PC-9 (cell line): Measurements from ENCODE around the gene DCTN1. TPM values are rescaled to one million over a fixed set of nuclear protein-coding genes. Genes with fewer than 3 reads are reported as not detected.

Source experiments
- BruUV-seq: library from RNA; stranded (reverse); fragments of 400-500 nt; replicated peaks from 2 replicates; lab custom pipeline; 2021; lab: Mats Ljungman, UMichigan
- CTCF ChIA-PET: fragments of 300-600 bp; sonication (Branson Sonifier 250); formaldehyde crosslinking; loops from one replicate; lab custom pipeline; 2022; ENCODE audit warnings: antibody characterized with exemption; lab: Charles Lee
- POLR2A ChIA-PET: fragments of 300-600 bp; sonication (Branson Sonifier 250); formaldehyde crosslinking; loops from one replicate; lab custom pipeline; 2022; ENCODE audit warnings: antibody characterized with exemption; ENCODE audit not compliant: unreplicated experiment; lab: Charles Lee
- DNase-seq, 2 experiments: peaks; one replicate each; pipeline versions ENCODE4 v3.0.0 to v3.0.0-alpha.2; 2015 to 2022; ENCODE audit warnings: mixed read lengths in 1 of 2
- H2AFZ ChIP-seq: fragments of 200-600 bp; sonication (generic); 2 replicates; pipeline ENCODE4 v1.8.1; 2017; ENCODE audit warnings: antibody characterized with exemption
- H3F3A ChIP-seq: fragments of 200-600 bp; sonication (generic); 2 replicates; pipeline ENCODE4 v1.8.1; 2017; ENCODE audit warnings: antibody characterized with exemption, mild to moderate bottlenecking, low read depth; ENCODE audit not compliant: insufficient read depth
- H3K27ac ChIP-seq: fragments of 200-600 bp; sonication (generic); 2 replicates; pipeline ENCODE4 v1.6.1; 2016; ENCODE audit warnings: mixed run types
- H3K27me3 ChIP-seq: fragments of 200-600 bp; sonication (generic); 2 replicates; pipeline ENCODE4 v1.6.1; 2016; ENCODE audit warnings: low read depth, mixed run types; ENCODE audit not compliant: insufficient read depth
- H3K36me3 ChIP-seq: fragments of 200-600 bp; sonication (generic); 2 replicates; pipeline ENCODE4 v1.6.1; 2016; ENCODE audit warnings: low read depth, mixed run types
- H3K4me1 ChIP-seq: fragments of 200-600 bp; sonication (generic); replicated peaks from 2 replicates; pipeline ENCODE4 v1.6.1; 2016; ENCODE audit warnings: mixed run types; ENCODE audit not compliant: insufficient read depth
- H3K4me2 ChIP-seq: fragments of 200-600 bp; sonication (generic); 2 replicates; pipeline ENCODE4 v1.6.1; 2017; ENCODE audit warnings: mixed run types
- H3K4me3 ChIP-seq: fragments of 200-600 bp; sonication (generic); 2 replicates; pipeline ENCODE4 v1.6.1; 2016; ENCODE audit warnings: mixed run types
- H3K79me2 ChIP-seq: fragments of 200-600 bp; sonication (generic); 2 replicates; pipeline ENCODE4 v1.6.1; 2017; ENCODE audit warnings: low read depth, mixed run types
- H3K9me2 ChIP-seq: fragments of 200-600 bp; sonication (generic); 2 replicates; pipeline ENCODE4 v1.8.1; 2017; ENCODE audit warnings: mild to moderate bottlenecking; ENCODE audit not compliant: insufficient read depth
- H3K9me3 ChIP-seq: fragments of 200-600 bp; sonication (generic); 2 replicates; pipeline ENCODE4 v1.8.1; 2016; ENCODE audit warnings: low read depth; ENCODE audit not compliant: insufficient read depth
- H4K20me1 ChIP-seq: fragments of 200-600 bp; sonication (generic); 2 replicates; pipeline ENCODE4 v1.8.1; 2017; ENCODE audit not compliant: insufficient read depth
- EZH2 ChIP-seq: fragments of 200-600 bp; sonication (generic); IDR thresholded peaks from 2 replicates; pipeline ENCODE4 v1.8.0; 2017; ENCODE audit warnings: antibody characterized with exemption, low read depth
- intact Hi-C: fragments of 100-400 bp; cut with micrococcal nuclease; formaldehyde crosslinking; loops from one replicate; pipeline ENCODE4 v1.10.0; 2022; ENCODE audit not compliant: unreplicated experiment
- total RNA-seq: library from RNA; stranded (reverse); gene quantifications from 2 replicates; pipeline ENCODE4 v1.2.3, GENCODE V29; 2021
- TF ChIP-seq, protein P1 (sequence below): fragments of 200-600 bp; sonication (generic); conservative IDR thresholded peaks from 2 replicates; pipeline ENCODE4 v1.6.1; 2017; ENCODE audit warnings: mixed run types, antibody characterized with exemption, mild to moderate bottlenecking, moderate library complexity

The DCTN1 gene
- total RNA-seq, 1 experiment from 2014 or later, result 130 TPM

DNA sequence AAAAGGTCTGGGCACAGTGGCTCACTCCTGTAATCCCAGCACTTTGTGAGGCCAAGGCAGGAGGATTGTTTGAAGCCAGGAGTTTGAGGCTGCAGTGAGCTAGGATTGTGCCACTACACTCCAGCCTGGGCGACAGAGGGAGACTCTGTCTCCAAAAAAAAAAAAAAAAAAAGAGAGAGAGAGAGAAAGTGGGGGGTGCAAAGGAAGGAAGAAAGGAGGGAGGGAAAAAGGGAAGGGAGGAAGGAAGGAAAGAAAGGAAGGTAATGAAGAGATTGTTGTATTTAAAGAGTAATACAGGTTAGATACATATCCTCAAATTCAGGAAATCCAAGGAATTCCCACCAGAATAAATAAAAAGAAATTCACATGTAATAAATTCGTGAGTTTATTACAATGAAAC is 21.8 kb upstream of the DCTN1 start:
- Histone ChIP-seq H3K9me2 (no peaks in the 10 kb centered on the region; the same call in 1 of the 2 replicates), H3K4me1 (peaks cover 5% of the 10 kb centered on the region), H3K27me3 (no peaks in the 10 kb centered on the region), H3K4me3 (no peak overlapping the region), H2AFZ (no peak overlapping the region), H3K4me2 (no peak overlapping the region), H3K79me2 (no peaks in the 10 kb centered on the region), H3F3A (0 out of 2 replicates have a peak, but pooled peaks cover 4% of the 10 kb centered on the region), H3K36me3 (no peaks in the 10 kb centered on the region), H4K20me1 (no peaks in the 10 kb centered on the region), H3K27ac (no peak overlapping the region), H3K9me3 (no peaks in the 10 kb centered on the region)
- no peak for TF ChIP-seq EZH2
- TF ChIP-seq, protein P1, sequence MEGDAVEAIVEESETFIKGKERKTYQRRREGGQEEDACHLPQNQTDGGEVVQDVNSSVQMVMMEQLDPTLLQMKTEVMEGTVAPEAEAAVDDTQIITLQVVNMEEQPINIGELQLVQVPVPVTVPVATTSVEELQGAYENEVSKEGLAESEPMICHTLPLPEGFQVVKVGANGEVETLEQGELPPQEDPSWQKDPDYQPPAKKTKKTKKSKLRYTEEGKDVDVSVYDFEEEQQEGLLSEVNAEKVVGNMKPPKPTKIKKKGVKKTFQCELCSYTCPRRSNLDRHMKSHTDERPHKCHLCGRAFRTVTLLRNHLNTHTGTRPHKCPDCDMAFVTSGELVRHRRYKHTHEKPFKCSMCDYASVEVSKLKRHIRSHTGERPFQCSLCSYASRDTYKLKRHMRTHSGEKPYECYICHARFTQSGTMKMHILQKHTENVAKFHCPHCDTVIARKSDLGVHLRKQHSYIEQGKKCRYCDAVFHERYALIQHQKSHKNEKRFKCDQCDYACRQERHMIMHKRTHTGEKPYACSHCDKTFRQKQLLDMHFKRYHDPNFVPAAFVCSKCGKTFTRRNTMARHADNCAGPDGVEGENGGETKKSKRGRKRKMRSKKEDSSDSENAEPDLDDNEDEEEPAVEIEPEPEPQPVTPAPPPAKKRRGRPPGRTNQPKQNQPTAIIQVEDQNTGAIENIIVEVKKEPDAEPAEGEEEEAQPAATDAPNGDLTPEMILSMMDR, result no peak
- POLR2A ChIA-PET, result interaction anchor here (0.6 kb wide), 1 partner anchor 36 kb away, joined by 10 read pairs; no protein-coding TSS in a partner anchor
- CTCF ChIA-PET, result interaction anchor here (0.6 kb wide), 1 partner anchor 38 kb away, joined by 5 read pairs; no protein-coding TSS in a partner anchor
- no peak for DNase-seq
- no TSS peak for BruUV-seq
- intact Hi-C loops, result no loop called here

DNA sequence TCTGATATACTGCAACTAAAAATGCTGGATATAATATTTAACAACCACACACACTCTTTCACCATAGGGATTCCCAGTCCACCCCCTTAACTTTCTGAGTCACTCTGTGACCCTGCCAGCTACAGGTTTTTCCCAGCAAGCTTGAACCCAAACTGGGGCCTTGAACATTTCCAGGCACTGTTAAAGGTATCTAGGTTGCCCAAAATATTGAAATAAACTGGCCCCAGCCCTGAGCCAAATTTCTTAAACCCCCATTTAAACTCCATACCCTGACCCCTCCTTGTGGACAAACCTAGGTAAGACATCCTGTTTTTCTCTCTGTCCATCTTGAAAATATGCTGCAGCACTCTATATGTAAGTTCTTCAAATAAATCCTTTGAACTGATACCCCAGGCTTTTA is 19.7 kb upstream of the DCTN1 start:
- Histone ChIP-seq H3F3A (no peaks in the 10 kb centered on the region), H3K4me2 (no peak overlapping the region), H2AFZ (no peak overlapping the region), H3K79me2 (no peaks in the 10 kb centered on the region), H4K20me1 (no peaks in the 10 kb centered on the region), H3K4me1 (no peaks in the 10 kb centered on the region), H3K9me3 (no peaks in the 10 kb centered on the region), H3K27ac (no peak overlapping the region), H3K36me3 (no peaks in the 10 kb centered on the region), H3K4me3 (no peak overlapping the region), H3K9me2 (no peaks in the 10 kb centered on the region; the same call in 1 of the 2 replicates), H3K27me3 (no peaks in the 10 kb centered on the region)
- no peak for DNase-seq
- POLR2A ChIA-PET, result no interaction called here
- TF ChIP-seq, protein P1, result peak; percentile 78
- TF ChIP-seq EZH2, result no peak
- intact Hi-C loops, result no loop called here
- CTCF ChIA-PET, result no interaction called here
- BruUV-seq, result no TSS peak

DNA sequence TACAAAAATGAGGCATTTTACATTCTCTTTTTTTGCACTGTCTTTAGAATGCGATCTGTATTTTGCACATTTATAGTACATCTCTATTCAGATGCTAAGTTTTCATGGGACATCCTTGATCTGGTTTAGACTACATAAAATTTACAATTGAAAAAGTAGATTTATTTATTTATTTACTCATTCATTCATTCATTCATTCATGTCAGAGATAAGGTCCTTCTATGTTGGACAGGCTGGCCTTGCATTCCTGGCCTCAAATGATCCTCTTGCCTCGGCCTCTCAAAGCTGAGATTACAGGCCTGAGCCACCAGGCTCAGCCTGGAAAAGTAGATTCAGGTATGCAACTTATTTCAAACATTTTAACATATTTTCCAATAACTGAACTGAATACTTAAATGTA is 16.0 kb upstream of the DCTN1 start:
- no peaks in the 10 kb centered on the region for H3K36me3 ChIP-seq
- no peaks in the 10 kb centered on the region for H3K27me3 ChIP-seq
- intact Hi-C loops, result no loop called here
- no peaks in the 10 kb centered on the region for H3K9me3 ChIP-seq
- BruUV-seq, result no TSS peak
- CTCF ChIA-PET, result no interaction called here
- no peaks in the 10 kb centered on the region for H3F3A ChIP-seq
- H2AFZ ChIP-seq, result no peak overlapping the region
- TF ChIP-seq, protein P1, result no peak
- no peak for TF ChIP-seq EZH2
- H3K4me2 ChIP-seq, result no peak overlapping the region
- H4K20me1 ChIP-seq, result no peaks in the 10 kb centered on the region
- POLR2A ChIA-PET, result no interaction called here
- H3K4me3 ChIP-seq, result no peak overlapping the region
- H3K4me1 ChIP-seq, result peaks cover 7% of the 10 kb centered on the region; the same call in 1 of the 2 replicates
- DNase-seq, result no peak
- peaks cover 3% of the 10 kb centered on the region for H3K79me2 ChIP-seq
- no peaks in the 10 kb centered on the region; the same call in 1 of the 2 replicates for H3K9me2 ChIP-seq
- H3K27ac ChIP-seq, result no peak overlapping the region
